GM21526 (cell line): ENCODE data around the gene DDX25.

Experiments used
- ATAC-seq: cut with Tn5 transposase; IDR thresholded peaks from one replicate; pipeline ENCODE4 v1.9.1; 2021; ENCODE audit warnings: moderate library complexity; ENCODE audit not compliant: unreplicated experiment, low FRiP score

Gene DDX25

DNA sequence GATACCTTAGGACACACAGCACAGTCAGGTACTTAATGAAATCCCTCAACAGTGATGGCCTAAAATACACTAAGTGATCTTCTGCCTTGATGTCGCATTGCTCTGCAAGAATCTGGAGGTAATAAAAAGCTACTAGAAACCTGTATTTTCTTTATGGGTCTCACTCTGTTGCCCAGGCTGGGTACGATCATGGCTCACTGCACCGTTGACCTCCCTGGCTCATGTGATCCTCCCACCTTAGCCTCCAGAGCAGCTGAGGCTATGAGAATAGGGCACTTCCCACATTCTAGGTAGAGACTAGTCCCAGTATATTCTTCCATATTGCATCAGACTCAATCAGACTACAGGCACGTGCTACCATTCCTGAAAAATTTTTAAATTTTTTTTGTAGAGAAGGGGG is 63.2 kb downstream of the DDX25 start:
- ATAC-seq, result no peak

DNA sequence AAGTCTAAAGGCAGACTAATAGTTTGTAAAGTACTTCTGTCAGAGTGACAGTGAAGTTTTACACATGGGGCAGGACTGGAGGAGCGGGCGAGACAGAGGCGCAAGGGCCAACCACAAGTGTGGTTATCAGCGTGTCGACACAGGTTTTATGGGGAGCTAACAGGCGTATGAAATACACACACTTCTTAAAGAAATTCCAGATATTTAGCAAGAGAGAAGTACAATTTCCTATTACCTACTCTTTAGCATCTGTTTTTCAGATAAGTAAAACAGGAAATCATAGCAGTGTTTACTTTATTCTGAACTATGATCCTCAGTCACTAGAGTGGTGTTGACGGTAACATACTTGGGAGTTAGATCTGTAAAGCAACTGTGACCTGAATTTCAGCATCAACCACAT is 64.0 kb downstream of the DDX25 start:
- no peak for ATAC-seq

DNA sequence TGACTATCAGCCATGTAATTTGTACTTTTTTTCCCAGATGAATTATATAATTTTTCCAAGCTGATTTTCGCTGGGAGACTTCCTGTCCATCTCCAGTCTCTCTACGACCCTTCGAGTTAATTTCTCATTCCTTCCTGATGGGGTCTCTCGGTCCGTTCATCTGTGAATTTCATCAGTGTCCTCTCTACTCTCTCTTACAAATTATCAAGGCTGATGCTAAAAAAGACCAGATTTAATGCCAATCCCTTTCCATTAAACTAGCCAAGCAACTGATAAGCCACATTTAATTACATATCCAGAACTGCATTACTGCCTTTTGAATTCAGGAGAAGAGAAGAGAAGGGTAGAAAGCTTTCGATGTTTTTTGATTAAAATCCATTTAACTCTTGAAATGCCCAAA is 67.3 kb downstream of the DDX25 start:
- ATAC-seq, result no peak

DNA sequence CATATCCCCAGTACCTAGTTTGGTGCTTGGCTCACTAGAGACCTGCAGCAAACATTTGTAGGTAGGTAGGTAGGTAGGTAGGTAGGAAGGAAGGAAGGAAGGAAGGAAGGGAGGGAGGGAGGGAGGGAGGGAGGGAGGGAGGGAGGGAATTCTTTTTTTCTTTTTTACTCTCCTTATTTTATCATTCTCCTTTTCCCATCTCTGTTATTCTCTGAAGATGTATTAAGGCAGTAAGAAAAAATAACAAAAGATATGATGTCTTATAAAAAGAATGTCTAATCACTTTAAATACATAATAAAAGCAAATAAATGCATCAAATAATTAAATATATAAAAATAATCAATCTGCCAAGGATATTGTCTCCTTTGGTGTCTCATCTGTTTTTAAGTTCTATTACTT is 70.0 kb downstream of the DDX25 start:
- no peak for ATAC-seq

DNA sequence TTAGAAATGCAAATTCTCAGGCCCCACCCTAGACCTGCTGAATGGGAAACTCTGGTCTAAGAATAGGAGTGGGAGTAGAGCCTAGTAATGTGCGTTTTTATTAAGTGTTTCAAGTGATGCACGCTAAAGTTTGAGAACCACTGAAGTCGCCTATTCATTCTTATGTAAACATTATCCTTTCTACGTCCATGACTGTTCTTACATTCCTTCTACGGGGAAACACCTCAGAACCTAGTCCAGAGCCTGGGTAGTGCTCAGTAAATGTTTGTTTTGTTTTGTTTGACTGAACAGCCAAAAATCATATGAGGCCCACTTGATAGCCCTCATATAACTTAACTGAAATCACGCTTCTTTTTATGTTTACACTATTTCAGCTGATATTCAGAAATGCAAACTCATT is 71.3 kb downstream of the DDX25 start:
- no peak for ATAC-seq

DNA sequence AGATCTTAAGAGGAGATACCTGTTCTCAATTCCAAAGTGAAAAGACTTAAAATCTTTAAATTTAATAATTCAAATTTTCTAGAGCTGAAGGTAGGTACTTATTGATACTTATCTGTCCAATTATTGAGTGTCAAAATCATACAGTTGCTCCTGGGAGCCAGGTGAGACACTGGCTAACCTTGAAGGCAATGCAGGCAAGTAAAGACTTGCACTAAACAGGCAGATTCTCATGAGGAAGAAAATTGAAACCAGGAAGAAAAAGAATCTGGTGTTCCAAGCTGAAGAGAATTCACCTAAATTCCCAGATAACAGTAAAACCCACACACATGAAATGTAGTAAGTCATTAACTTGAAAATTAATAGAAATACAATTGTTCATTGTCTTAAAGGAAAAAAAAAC is 71.8 kb downstream of the DDX25 start:
- ATAC-seq, result no peak

DNA sequence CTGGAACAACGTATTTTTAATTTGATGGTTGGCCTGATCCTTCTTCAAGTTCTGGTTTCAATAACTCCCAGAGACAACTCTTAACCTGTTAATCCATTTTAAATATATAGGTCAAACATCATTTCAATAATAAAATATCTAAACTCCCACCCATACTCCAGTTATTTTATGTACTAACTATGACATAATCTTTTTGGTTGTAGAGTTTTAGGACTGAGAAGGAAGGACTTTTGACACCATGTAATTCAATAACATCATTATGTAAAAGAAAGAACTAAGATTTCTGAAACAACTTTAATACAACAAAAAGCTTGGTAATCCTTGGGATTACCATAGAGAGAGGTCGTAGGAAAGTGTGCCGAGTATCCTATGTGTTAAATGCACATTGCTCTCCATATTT is 73.0 kb downstream of the DDX25 start:
- ATAC-seq, result no peak

DNA sequence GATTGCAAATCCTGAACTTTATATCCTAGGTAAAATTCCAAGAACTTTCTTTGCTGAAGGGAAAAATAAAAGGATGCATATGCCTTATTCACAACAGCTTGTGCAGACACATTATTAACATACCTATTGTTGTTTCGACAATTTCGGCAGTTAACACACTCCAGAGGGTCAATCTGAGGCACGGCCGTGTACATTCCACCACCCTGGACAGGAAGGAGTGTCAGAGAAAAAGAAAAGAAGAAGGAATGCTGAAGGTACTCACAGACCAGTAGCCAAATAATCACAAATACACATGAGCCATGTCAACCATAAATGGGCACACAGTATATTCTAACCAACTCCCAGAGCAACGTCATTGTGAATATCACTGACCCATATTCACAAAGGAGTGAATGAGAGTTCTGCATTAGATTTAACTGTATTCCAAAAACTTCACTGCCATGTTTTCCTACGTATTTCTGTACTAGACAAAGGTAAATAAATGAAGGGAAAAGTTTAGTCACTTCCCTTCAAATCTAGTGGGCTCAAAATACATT is 73.9 kb downstream of the DDX25 start:
- no peak for ATAC-seq
